A549 (cell line): ENCODE measurements around the gene NDUFC1. TPM values are rescaled to one million over a fixed set of nuclear protein-coding genes. Genes with fewer than 3 reads are reported as not detected.

ENCODE experiments used
- ATAC-seq, 2 experiments: fragments of 200-7000 bp in 1 of 2; fragments of >200 bp in 1 of 2; cut with Nextera tagmentation in 1 of 2; cut with Tn5 transposase in 1 of 2; 3 replicates each; pipeline versions ENCODE4 v1.8.0 to v1.9.1; 2018 to 2020; ENCODE audit warnings: mild to moderate bottlenecking in 1 of 2, moderate library complexity in 1 of 2
- CTCF ChIA-PET: fragments of 300-600 bp; sonication (Branson Sonifier 250); formaldehyde crosslinking; extraction: SDS; loops from one replicate; lab custom pipeline; 2021; ENCODE audit warnings: antibody characterized with exemption, inconsistent platforms; lab: Yijun Ruan, JAX
- POLR2A ChIA-PET: fragments of 350-600 bp; formaldehyde crosslinking; extraction: SDS; loops from one replicate; lab custom pipeline; 2021; ENCODE audit warnings: antibody characterized with exemption, inconsistent platforms; lab: Yijun Ruan, JAX
- DNase-seq, 2 experiments: peaks; one replicate each; pipeline versions ENCODE4 v3.0.0 to v3.0.0-alpha.2; 2011 to 2016; ENCODE audit warnings: low read depth in 1 of 2, low spot score in 1 of 2
- FAIRE-seq: peaks from 2 replicates; lab custom pipeline; 2011; peaks lifted over from hg19 to GRCh38; lab: Jason Lieb, UNC
- H3K27ac ChIP-seq, 2 experiments: fragments of >200 bp; sonication (Bioruptor Twin); formaldehyde crosslinking; 3 replicates each; pipeline ENCODE4 v1.5.1; 2016 to 2017
- H3K4me1 ChIP-seq: fragments of >200 bp; sonication (Bioruptor Twin); formaldehyde crosslinking; 3 replicates; pipeline ENCODE4 v1.6.1; 2016
- H3K4me2 ChIP-seq: fragments of >200 bp; sonication (Bioruptor Twin); formaldehyde crosslinking; 3 replicates; pipeline ENCODE4 v1.6.1; 2016
- H3K4me3 ChIP-seq: fragments of >200 bp; sonication (Bioruptor Twin); formaldehyde crosslinking; 3 replicates; pipeline ENCODE4 v1.5.1; 2016
- H3K9me3 ChIP-seq: fragments of >200 bp; sonication (Bioruptor Twin); formaldehyde crosslinking; 3 replicates; pipeline ENCODE4 v1.6.1; 2016
- CBX2 ChIP-seq: fragments of 200-600 bp; sonication (generic); IDR thresholded peaks from 2 replicates; pipeline ENCODE4 v1.6.1; 2016; ENCODE audit warnings: low read depth, mild to moderate bottlenecking, borderline replicate concordance
- EHF ChIP-seq: fragments of 250-450 bp; sonication (Bioruptor Pico); IDR thresholded peaks from 2 replicates; pipeline ENCODE4 v1.5.0; 2020; ENCODE audit warnings: mild to moderate bottlenecking
- EHMT2 ChIP-seq: fragments of 200-600 bp; sonication (generic); IDR thresholded peaks from 2 replicates; pipeline ENCODE4 v1.6.1; 2016; ENCODE audit warnings: antibody characterized with exemption, low read depth, mild to moderate bottlenecking, moderate library complexity
- ESRRA ChIP-seq: fragments of 150-350 bp; IDR thresholded peaks from 2 replicates; pipeline ENCODE4 v1.6.1; 2014; ENCODE audit warnings: mild to moderate bottlenecking, low read length, borderline replicate concordance
- FOSB ChIP-seq: fragments of 250-450 bp; sonication (Bioruptor Pico); IDR thresholded peaks from 2 replicates; pipeline ENCODE4 v1.5.0; 2020; ENCODE audit warnings: mild to moderate bottlenecking, moderate library complexity
- FOXS1 ChIP-seq: fragments of 250-450 bp; sonication (Bioruptor Pico); IDR thresholded peaks from 2 replicates; pipeline ENCODE4 v1.5.0; 2020; ENCODE audit warnings: mild to moderate bottlenecking, moderate library complexity
- HES2 ChIP-seq: fragments of >200 bp; sonication (Bioruptor Twin); formaldehyde crosslinking; IDR thresholded peaks from 2 replicates; pipeline ENCODE4 v1.6.1; 2016
- HOXA7 ChIP-seq: fragments of 250-450 bp; sonication (Bioruptor Pico); IDR thresholded peaks from 2 replicates; pipeline ENCODE4 v1.5.0; 2020; ENCODE audit warnings: mild to moderate bottlenecking, moderate library complexity
- MAFK ChIP-seq: fragments of 450-650 bp; IDR thresholded peaks from 2 replicates; pipeline ENCODE4 v1.6.1; 2014; ENCODE audit not compliant: partially characterized antibody
- MAX ChIP-seq: IDR thresholded peaks from 2 replicates; pipeline ENCODE4 v1.6.1; 2012
- MYC ChIP-seq: IDR thresholded peaks from 2 replicates; pipeline ENCODE4 v1.6.1; 2012; ENCODE audit warnings: mild to moderate bottlenecking, inconsistent platforms, low read length, improper control_type of control experiment, borderline replicate concordance
- NFE2L2 ChIP-seq: fragments of 150-350 bp; conservative IDR thresholded peaks from 2 replicates; pipeline ENCODE4 v1.6.1; 2014; ENCODE audit warnings: low read length
- NR3C1 ChIP-seq: fragments of >200 bp; sonication (Bioruptor Twin); formaldehyde crosslinking; IDR thresholded peaks from 3 replicates; pipeline ENCODE4 v1.6.1; 2017
- PBX3 ChIP-seq: IDR thresholded peaks from 2 replicates; pipeline ENCODE4 v1.6.1; 2012
- RARB ChIP-seq: fragments of 250-450 bp; sonication (Bioruptor Pico); IDR thresholded peaks from 2 replicates; pipeline ENCODE4 v1.8.0; 2021; ENCODE audit warnings: mild to moderate bottlenecking, moderate library complexity
- SMC3 ChIP-seq: fragments of >200 bp; sonication (Bioruptor Twin); formaldehyde crosslinking; IDR thresholded peaks from 3 replicates; pipeline ENCODE4 v1.6.1; 2018; ENCODE audit warnings: inconsistent platforms
- TFCP2L1 ChIP-seq: fragments of 250-450 bp; sonication (Bioruptor Pico); IDR thresholded peaks from 2 replicates; pipeline ENCODE4 v1.5.0; 2021; ENCODE audit warnings: mild to moderate bottlenecking
- USF2 ChIP-seq: fragments of 450-650 bp; IDR thresholded peaks from 2 replicates; pipeline ENCODE4 v1.6.1; 2014; ENCODE audit warnings: antibody characterized with exemption
- ZNF302 ChIP-seq: fragments of 250-450 bp; sonication (Bioruptor Pico); IDR thresholded peaks from 2 replicates; pipeline ENCODE4 v1.9.0; 2021; ENCODE audit warnings: inconsistent platforms, mild to moderate bottlenecking, moderate library complexity
- WGBS: methylation state at CpG from one replicate; pipeline ENCODE4 v1.1.6; 2017; ENCODE audit errors: missing lambda C conversion rate; 5-methylcytosine and 5-hydroxymethylcytosine counted together
- polyA plus RNA-seq, 4 experiments: library from polyadenylated mRNA; depleted of rRNA in 3 of 4; stranded (reverse); fragments of >200 nt; fragmentation: RNase III in 1 of 4; extraction: RNeasy Plus Mini Kit Qiagen cat#74134 plus additional on column Dnase treatment in 1 of 4; gene quantifications; 2 replicates in 3 of 4; 3 replicates in 1 of 4; pipeline ENCODE4 v1.2.3, GENCODE V29; 2011 to 2017
- TF ChIP-seq, protein P1 (sequence below): fragments of 250-450 bp; sonication (Bioruptor Pico); IDR thresholded peaks from 2 replicates; pipeline ENCODE4 v1.5.0; 2021; ENCODE audit warnings: mild to moderate bottlenecking, moderate library complexity, borderline replicate concordance
- TF ChIP-seq, protein P2 (sequence below): IDR thresholded peaks from 2 replicates; pipeline ENCODE4 v1.6.1; 2012; ENCODE audit warnings: low read depth, borderline replicate concordance

The NDUFC1 gene
- polyA plus RNA-seq, 2 of the 4 experiments (the other 2 are of a cell fraction) = 63.3 to 111 TPM

DNA sequence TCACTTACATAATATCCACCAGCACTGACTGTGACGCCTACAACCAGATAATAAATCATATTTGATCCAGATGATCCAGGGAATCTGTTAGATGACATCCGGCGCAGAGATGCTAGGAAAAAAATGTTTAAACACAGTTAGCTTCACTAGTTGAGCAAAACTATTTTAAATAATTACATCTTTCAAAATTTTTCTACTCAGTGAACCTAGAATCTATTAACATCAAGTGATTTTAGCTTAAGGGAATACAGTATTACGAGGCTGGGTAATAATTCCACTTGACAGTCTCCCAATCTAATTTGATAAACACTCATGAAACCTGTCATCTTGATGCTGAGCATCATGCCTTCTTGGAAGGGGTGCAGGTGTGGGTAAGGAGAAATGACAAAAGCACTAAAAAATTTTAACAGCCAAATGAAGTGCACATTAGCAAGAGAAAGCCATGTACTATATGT, 27.0 kb downstream of the NDUFC1 start:
- H3K27ac ChIP-seq = no peak overlapping the region
- 0 out of 3 replicates have a peak, but pooled peaks cover 3% of the 10 kb centered on the region for H3K4me1 ChIP-seq
- POLR2A ChIA-PET = interaction anchor here (0.5 kb wide), 1 partner anchor 56 kb away, joined by 3 read pairs; no protein-coding TSS in a partner anchor
- TF ChIP-seq ESRRA (no peak), FOSB (CRISPR knock-in tag) (no peak), EHF (CRISPR knock-in tag) (no peak), MAX (no peak), HOXA7 (CRISPR knock-in tag) (no peak), ZNF302 (CRISPR knock-in tag) (no peak), PBX3 (no peak), HES2 (no peak), TFCP2L1 (no peak), FOXS1 (CRISPR knock-in tag) (no peak), USF2 (no peak), SMC3 (no peak), MYC (no peak), RARB (CRISPR knock-in tag) (no peak), NFE2L2 (no peak), EHMT2 (no peak)
- TF ChIP-seq, protein P1, sequence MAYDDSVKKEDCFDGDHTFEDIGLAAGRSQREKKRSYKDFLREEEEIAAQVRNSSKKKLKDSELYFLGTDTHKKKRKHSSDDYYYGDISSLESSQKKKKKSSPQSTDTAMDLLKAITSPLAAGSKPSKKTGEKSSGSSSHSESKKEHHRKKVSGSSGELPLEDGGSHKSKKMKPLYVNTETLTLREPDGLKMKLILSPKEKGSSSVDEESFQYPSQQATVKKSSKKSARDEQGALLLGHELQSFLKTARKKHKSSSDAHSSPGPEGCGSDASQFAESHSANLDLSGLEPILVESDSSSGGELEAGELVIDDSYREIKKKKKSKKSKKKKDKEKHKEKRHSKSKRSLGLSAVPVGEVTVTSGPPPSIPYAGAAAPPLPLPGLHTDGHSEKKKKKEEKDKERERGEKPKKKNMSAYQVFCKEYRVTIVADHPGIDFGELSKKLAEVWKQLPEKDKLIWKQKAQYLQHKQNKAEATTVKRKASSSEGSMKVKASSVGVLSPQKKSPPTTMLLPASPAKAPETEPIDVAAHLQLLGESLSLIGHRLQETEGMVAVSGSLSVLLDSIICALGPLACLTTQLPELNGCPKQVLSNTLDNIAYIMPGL (CRISPR knock-in tag) = no peak
- TF ChIP-seq, all 56 proteins: peak for 0
- CTCF ChIA-PET = interaction anchor here (0.6 to 1.0 kb wide), 2 partner anchors 22 to 26 kb away, joined by 3 read pairs; partner anchors contain the start of gene NAA15
- no peak for DNase-seq
- no peak overlapping the region for H3K4me2 ChIP-seq
- ATAC-seq = no peak
- FAIRE-seq = no peak
- WGBS = 87% methylated on average over 4 of the region's 4 CpGs
- no peak overlapping the region for H3K4me3 ChIP-seq
- H3K9me3 ChIP-seq = no peaks in the 10 kb centered on the region

GRCh38 chr4:139274790-139275189, 27.5 kb downstream of the NDUFC1 start:
- ChIA-PET POLR2A (interaction anchor here (0.5 kb wide), 1 partner anchor 56 kb away, joined by 3 read pairs; no protein-coding TSS in a partner anchor), CTCF (interaction anchor here (0.6 to 1.0 kb wide), 2 partner anchors 22 to 26 kb away, joined by 3 read pairs; partner anchors contain the start of gene NAA15)
- no peak for FAIRE-seq
- ATAC-seq = no peak
- H3K4me3 ChIP-seq = no peak overlapping the region
- no peak for DNase-seq
- 76% methylated on average over 1 of the region's 1 CpG for WGBS
- no peak overlapping the region for H3K4me2 ChIP-seq
- H3K27ac ChIP-seq = no peak overlapping the region
- no peak for TF ChIP-seq NR3C1
- TF ChIP-seq MAFK = peak; percentile 63
- TF ChIP-seq, protein P2, sequence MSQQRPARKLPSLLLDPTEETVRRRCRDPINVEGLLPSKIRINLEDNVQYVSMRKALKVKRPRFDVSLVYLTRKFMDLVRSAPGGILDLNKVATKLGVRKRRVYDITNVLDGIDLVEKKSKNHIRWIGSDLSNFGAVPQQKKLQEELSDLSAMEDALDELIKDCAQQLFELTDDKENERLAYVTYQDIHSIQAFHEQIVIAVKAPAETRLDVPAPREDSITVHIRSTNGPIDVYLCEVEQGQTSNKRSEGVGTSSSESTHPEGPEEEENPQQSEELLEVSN = no peak
- no peak for TF ChIP-seq CBX2
- TF ChIP-seq EHF (CRISPR knock-in tag) = no peak
- H3K9me3 ChIP-seq = no peaks in the 10 kb centered on the region
- H3K4me1 ChIP-seq = 0 out of 3 replicates have a peak, but pooled peaks cover 3% of the 10 kb centered on the region
